HG03097 (cell line): ENCODE measurements around the gene GLYR1.

Experiments
- ATAC-seq: cut with Tn5 transposase; IDR thresholded peaks from one replicate; pipeline ENCODE4 v1.9.1; 2021; ENCODE audit not compliant: unreplicated experiment, low FRiP score

GLYR1 gene

GRCh38 chr16:4813251-4814003, 33.7 kb downstream of the GLYR1 start:
- no peak for ATAC-seq

DNA sequence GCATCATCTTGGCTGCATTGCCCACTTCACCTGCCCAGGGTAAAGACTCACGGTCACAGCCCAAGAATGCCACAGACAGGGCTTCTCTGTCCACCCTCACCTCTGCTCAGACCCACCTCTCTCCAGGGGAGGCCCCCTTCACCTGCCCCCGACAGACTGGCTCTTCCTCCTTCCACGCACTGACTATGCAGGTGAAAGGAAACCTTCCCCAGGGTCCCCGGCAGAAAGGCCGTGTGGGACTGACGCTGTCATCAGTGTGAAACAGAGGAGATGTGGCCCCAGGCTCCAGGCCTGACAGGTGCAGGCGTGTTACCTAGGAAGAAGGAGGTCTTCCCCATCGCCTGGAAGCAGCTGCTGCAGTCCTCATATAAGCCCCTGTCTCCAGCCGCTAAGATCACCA, 35.3 kb downstream of the GLYR1 start:
- ATAC-seq, result no peak

DNA sequence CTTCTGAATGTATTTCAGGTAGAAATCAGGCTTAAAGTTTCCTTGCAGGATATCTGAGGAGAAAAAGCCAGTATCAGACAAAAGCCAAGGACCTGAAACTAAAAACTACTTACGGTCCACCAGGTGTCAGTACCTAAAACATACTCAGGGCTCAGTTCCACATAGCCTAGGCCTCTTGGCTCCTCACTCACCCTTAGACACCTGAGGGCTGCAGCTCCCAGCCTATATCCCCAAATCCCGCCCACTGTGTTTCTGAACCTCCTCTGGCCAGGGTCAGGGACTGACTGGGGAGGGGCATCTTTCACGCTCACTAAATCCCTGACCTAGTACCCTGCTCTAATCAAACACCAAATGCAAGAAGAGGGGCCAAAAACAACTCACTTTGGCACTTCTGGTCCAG, 35.8 kb downstream of the GLYR1 start:
- no peak for ATAC-seq

- no peak for ATAC-seq
These were observed 40.8 kb downstream of the GLYR1 start for GRCh38 chr16:4806280-4806679.

GRCh38 chr16:4805231-4805630, 41.9 kb downstream of the GLYR1 start:
- ATAC-seq, result no peak

DNA sequence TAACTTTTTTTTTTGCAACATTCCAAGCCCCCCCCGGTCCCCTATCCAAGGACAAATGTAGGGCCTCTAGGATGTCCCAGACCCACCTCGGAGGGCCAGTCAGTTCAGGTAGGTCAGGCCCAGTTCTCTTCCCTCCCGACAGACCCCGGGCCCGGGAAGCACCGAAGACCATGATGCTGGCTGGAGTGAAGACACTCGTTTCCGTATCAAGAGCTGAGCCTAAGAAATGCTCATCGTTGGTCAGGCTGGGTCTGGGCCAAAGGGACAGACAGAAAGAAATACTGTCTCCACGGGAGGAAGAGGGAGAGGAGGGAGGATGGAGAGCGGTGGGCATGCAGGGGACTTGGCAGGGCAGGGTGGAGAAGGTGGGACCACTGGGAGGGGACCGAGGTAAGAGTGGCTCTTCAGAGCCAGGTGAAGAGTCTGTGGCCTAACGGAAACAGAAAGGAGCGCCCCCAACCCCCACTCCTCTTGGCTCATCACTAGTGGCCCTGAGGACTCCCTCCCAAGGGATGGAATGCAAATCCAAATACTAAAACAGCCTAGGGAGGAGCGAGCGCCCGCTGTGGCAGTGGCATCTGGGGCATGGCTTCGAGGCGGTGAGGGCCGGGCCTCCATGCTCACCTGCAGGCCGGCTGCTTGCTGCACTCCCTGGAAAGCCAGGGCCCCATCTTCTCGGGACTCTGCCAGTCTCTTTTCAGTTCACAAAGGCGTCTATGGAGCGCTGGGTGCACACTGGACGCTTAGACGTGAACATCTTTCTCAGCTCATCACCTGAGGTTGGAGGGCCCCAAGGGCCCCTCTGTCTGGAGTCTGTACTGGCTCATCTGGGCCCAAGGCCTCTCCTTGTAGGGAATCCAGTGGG, 43.0 kb downstream of the GLYR1 start:
- ATAC-seq, result no peak

- ATAC-seq, result no peak
These were observed 43.7 kb downstream of the GLYR1 start for GRCh38 chr16:4803401-4803844.

GRCh38 chr16:4802659-4803287, 44.3 kb downstream of the GLYR1 start:
- ATAC-seq, result peak; percentile 80

GRCh38 chr16:4801962-4802658, 45.0 kb downstream of the GLYR1 start, which contains the start of gene ROGDI:
TSS of gene ROGDI (minus strand) at chr16:4802633. CDS start at chr16:4802571, 62 bp downstream.
- peak; percentile 45 for ATAC-seq

GRCh38 chr16:4801051-4801961, 45.8 kb downstream of the GLYR1 start:
- ATAC-seq, result no peak

DNA sequence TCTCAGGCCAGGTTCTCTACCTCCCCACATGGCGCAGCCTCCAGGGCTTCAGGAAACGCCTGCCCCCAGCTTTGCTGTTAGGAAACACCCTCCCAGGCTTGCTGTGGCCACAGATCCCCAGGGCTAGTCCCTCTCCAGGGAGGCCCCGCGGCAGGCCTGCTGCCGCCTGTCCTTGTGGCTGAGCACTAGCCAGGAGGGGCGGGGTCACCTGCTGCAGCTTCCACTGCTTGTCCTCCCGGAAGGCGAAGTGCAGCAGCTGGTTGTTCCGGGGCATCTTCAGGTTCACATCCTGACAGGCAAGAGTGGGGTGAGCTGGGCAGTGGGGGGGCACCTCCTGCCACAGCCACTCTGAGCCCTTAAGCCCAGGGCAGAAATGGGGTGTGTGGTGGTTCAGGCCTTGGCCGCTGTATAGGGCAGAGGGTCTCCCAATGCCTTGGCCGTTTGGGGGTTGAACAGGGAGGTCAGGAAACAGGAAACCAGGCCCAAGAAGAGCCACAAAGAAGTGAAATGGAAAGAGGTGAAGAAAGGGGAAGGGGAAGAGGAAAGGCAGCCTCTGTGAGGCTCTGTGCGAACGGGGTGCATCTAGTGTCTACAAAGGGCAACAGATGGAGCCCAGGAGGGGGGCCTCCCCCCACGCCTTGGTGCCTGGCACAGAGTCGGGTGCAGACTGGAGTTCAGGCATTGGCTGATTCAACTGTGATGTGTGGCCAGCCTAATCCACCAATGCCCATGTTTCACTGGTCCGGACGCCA, 46.6 kb downstream of the GLYR1 start:
- no peak for ATAC-seq

DNA sequence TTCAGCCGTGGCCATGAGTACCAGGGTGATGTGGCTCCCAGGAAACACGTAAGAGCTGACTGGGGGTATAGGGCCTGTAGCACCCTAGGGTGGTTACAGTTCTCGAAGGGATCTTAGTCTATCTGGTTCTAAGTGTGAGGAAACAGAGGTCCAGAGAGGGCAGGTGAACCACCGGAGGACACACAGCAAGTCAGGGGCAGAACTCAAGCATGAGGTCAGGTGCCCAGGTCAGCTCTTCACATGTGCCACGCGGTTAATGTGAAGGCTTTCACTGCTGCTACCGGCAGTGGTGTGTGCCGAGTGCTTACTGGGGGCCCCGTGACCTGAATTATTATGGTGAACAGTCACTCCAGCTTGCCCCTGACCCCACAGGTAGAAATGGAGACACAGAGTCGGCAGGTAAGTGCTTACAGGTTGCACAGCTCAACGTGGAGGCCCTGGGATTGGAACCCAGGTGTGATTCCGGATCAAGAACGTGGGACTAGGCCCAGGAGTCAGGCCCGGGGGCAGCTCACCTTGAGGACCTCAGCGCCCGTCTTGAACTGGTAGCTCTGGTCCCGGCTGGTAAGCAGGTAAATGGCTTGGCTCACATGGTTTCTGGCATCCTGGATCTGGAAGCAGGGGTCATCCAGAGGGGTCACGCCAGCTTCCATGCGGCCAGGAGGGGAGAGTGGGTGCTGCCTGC, 47.8 kb downstream of the GLYR1 start:
- no peak for ATAC-seq

- ATAC-seq, result no peak
These were observed 48.6 kb downstream of the GLYR1 start for GRCh38 chr16:4798456-4798855.

DNA sequence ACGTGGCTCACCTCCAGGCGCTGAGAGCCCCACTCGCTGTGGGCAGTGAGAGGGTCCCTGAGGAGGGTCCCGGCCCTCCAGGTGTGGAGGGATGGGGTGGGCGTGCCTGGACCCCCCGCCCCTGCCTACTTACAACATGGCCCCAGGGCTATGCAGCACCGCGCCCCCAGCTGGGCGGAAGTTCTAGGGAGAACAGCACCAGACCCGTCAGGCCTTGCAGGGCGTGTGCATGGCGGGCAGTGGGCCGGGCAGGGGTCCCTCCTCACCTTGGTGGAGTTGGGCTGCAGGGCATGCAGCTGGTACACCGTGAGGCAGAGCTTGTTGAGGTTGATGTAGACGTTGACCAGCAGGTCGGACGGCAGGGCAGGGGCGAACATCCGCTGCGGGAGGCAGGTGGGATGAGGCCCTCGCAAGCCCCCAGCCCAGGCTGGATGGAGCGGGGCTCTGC, 49.3 kb downstream of the GLYR1 start:
- ATAC-seq, result no peak

DNA sequence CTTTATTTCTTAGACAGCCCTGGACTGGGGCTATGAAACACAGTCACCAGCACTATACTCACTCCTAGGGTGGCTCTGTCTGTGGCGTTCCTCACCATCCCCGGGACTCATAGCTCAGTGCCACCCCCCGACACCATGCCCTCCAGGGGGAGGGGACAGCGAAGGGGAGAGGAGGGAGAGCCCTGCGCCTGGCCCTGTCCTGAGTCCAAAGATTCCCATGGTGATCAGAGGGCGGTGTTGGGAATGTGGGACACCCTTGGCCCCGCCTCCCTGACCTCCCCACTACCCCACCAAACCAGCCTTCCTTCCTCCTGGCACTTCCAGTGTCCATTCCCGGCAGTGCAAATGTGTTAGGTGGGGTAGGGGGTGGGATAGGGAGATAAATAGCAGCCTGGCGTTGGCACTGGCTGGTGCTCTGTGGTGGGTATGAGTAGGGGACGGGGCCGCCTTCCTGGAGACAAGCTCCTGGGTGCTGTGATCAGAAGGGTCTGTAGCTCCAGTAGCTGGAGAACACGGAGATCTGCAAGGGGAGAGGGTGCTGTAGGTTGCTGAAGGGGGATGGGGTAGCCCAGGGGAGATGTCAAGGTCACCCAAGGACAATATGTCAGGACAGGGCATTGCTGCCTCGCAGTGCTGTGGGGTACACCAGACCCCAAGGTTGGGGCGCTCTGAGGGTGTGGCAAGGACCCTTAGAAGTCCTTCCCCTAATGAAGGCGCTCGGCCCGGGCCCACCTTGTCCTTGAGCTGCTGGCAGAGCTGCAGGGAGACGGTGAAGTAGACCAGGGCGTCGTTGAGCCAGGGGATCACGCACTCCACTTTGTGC, 49.9 kb downstream of the GLYR1 start:
- no peak for ATAC-seq

GRCh38 chr16:4795828-4796572, 51.1 kb downstream of the GLYR1 start:
- no peak for ATAC-seq
